ENCODE results near the gene RAB6A. TPM values are rescaled to one million over a fixed set of nuclear protein-coding genes. Genes with fewer than 3 reads are reported as not detected.

The RAB6A gene
- total RNA-seq, 2 donors from 2014 or later, result 179 to 247 TPM

DNA sequence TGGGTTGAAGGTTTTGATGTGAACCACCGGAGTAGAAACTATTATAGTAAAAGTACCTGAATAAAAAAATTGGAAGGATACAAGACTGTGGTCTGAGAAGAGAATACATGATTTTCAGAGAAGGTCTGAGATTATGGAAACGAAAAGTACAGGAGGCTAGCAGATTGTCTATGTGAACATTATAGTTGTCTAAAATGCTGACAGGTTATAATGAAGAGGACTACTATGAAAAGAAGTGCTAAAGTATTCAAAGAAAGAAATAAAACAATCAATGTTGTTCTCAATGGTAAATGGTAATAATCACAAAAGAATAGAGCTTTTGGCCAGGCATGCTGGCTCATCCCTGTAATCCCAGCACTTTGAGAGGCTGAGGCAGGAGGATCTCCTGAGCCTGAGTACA lies 34.0 kb downstream of the RAB6A start:
- H3K27ac ChIP-seq, result no peak overlapping the region
- H3K36me3 ChIP-seq, result no peaks in the 10 kb centered on the region
- TF ChIP-seq, protein P1, sequence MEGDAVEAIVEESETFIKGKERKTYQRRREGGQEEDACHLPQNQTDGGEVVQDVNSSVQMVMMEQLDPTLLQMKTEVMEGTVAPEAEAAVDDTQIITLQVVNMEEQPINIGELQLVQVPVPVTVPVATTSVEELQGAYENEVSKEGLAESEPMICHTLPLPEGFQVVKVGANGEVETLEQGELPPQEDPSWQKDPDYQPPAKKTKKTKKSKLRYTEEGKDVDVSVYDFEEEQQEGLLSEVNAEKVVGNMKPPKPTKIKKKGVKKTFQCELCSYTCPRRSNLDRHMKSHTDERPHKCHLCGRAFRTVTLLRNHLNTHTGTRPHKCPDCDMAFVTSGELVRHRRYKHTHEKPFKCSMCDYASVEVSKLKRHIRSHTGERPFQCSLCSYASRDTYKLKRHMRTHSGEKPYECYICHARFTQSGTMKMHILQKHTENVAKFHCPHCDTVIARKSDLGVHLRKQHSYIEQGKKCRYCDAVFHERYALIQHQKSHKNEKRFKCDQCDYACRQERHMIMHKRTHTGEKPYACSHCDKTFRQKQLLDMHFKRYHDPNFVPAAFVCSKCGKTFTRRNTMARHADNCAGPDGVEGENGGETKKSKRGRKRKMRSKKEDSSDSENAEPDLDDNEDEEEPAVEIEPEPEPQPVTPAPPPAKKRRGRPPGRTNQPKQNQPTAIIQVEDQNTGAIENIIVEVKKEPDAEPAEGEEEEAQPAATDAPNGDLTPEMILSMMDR (IDR thresholded peaks at IDR 0.05), result no peak
- no peaks in the 10 kb centered on the region for H3K27me3 ChIP-seq (replicated peaks; ENCODE audit: insufficient read depth)
- H3K4me3 ChIP-seq, result no peak overlapping the region
- ATAC-seq (ENCODE audit: insufficient number of reproducible peaks, low FRiP score, low read depth) (no peak), DNase-seq (ENCODE audit: low spot score) (no peak)
- no peaks in the 10 kb centered on the region for H3K4me1 ChIP-seq (ENCODE audit: control insufficient read depth in 1 of 2, low read depth in 2 of 2)
- no peaks in the 10 kb centered on the region for H3K9me3 ChIP-seq

DNA sequence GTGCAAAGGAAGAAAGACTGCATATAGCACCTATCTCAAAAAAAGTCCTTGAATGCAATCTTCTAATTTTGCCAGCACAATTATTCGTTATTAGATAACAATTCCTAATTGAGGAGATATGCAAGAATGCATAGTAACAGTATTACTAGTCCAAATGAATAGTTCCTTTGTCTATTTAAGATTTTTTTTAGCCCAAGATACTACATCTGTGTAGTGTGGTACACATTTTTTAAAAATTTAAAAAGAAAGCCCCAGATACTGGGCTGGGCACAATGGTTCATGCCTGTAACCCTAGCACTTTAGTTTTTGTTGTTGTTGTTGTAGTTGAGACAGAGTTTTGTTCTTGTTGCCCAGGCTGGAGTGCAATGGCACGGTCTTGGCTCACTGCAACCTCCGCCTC lies 43.7 kb downstream of the RAB6A start:
- Histone ChIP-seq H3K27me3 (replicated peaks; ENCODE audit: insufficient read depth) (no peaks in the 10 kb centered on the region), H3K9me3 (no peaks in the 10 kb centered on the region), H3K27ac (no peak overlapping the region), H3K36me3 (peaks cover 10% of the 10 kb centered on the region), H3K4me1 (ENCODE audit: control insufficient read depth in 1 of 2, low read depth in 2 of 2) (peaks cover 0 to 3% of the 10 kb centered on the region in 2 donors), H3K4me3 (no peak overlapping the region)
- DNase-seq (ENCODE audit: low spot score), result no peak
- TF ChIP-seq, protein P1 (IDR thresholded peaks at IDR 0.05), result no peak
- no peak for ATAC-seq (ENCODE audit: insufficient number of reproducible peaks, low FRiP score, low read depth)

DNA sequence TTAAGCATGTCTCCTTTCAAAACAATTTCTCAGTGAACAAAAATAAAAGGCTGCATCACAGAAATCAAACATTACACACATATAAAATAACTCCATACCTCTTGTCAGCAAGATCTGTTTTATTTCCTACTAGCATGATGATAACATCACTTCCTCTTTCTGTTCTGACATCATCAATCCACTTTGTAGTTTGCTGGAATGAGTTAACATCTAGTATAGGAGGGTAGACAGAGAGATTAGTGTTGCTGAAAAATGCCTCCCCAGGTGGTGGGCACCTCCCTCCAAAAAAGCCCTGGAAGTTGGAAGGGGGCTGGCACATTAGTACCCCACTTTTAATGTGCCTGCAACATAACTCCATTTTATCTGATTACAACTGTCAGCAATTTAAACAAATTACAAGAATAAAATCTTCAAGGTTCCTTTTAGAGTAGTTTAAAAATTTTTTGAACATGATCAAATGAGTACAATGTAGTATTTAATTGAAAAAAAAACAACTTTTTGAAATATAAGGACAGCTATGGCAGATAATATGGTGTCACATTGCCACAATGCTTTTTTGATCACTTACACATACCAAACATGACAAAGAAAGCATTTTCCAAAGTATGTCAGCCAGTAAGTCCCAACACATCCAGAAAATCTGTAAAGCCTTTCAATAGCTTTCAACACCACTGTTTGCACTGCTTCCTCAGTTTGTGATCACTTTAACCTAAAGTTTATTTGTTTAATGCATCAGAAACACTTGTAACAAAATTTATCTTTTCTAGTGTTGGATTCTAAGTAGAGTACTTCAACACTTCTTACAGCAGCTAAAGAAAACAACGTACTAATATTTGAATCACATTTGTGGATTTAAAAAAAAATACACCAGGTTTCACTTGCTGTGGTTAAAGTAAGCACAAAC lies 44.5 kb downstream of the RAB6A start:
- Histone ChIP-seq H3K9me3 (no peaks in the 10 kb centered on the region), H3K27ac (no peak overlapping the region), H3K4me1 (ENCODE audit: control insufficient read depth in 1 of 2, low read depth in 2 of 2) (peaks cover 0 to 3% of the 10 kb centered on the region in 2 donors), H3K27me3 (replicated peaks; ENCODE audit: insufficient read depth) (no peaks in the 10 kb centered on the region), H3K4me3 (no peak overlapping the region), H3K36me3 (peaks cover 10% of the 10 kb centered on the region)
- TF ChIP-seq, protein P1 (IDR thresholded peaks at IDR 0.05), result no peak
- no peak for ATAC-seq (ENCODE audit: insufficient number of reproducible peaks, low FRiP score, low read depth)
- no peak for DNase-seq (ENCODE audit: low spot score)

DNA sequence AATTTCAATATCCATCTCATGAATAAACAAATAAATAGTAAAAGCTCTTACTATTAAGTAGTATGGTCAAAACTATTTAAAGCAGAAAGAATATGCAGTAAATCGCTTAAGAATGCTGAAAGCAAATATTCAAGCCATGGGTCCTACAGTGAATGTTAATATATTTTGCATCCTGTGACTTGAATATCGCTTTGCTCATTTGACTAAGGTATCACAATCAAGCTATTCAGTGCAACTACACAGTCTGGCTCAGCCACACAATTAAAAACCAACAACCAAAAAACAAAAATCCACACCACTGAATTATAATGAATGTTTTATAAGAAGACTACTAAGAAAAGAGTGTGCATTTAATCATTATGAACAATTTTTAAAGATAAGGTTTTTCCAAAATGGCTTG lies 45.3 kb downstream of the RAB6A start:
- DNase-seq (ENCODE audit: low spot score) (no peak), ATAC-seq (ENCODE audit: insufficient number of reproducible peaks, low FRiP score, low read depth) (no peak)
- H3K4me1 ChIP-seq (ENCODE audit: control insufficient read depth in 1 of 2, low read depth in 2 of 2), result peaks cover 0 to 3% of the 10 kb centered on the region in 2 donors
- peaks cover 17% of the 10 kb centered on the region for H3K36me3 ChIP-seq
- no peaks in the 10 kb centered on the region for H3K27me3 ChIP-seq (replicated peaks; ENCODE audit: insufficient read depth)
- no peak overlapping the region for H3K4me3 ChIP-seq
- TF ChIP-seq, protein P1 (IDR thresholded peaks at IDR 0.05), result no peak
- H3K9me3 ChIP-seq, result no peaks in the 10 kb centered on the region
- no peak overlapping the region for H3K27ac ChIP-seq

DNA sequence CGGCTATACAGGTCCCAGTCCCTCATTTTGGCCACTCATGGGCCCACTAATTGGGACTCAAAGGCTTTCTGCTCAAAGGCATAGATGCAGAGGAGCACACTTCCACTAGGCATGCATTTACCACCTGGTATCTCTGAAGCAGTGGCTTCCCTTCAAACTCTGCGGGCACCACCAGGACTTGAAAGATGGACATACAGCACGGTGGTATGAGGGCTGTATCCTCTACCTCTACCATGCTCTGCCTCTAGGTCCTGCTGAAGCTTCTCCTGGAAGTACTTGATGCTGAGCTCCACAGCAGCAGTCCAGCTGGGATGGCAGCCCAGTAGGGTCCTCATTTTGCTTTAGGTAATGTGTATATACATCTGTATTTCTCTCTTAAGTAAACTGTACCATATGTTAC lies 49.9 kb downstream of the RAB6A start:
- no peaks in the 10 kb centered on the region for H3K27me3 ChIP-seq (replicated peaks; ENCODE audit: insufficient read depth)
- peaks cover 18% of the 10 kb centered on the region for H3K36me3 ChIP-seq
- ATAC-seq (ENCODE audit: insufficient number of reproducible peaks, low FRiP score, low read depth) (no peak), DNase-seq (ENCODE audit: low spot score) (no peak)
- no peak overlapping the region for H3K4me3 ChIP-seq
- TF ChIP-seq, protein P1 (IDR thresholded peaks at IDR 0.05), result no peak
- no peaks in the 10 kb centered on the region for H3K4me1 ChIP-seq (ENCODE audit: control insufficient read depth in 1 of 2, low read depth in 2 of 2)
- no peak overlapping the region for H3K27ac ChIP-seq
- no peaks in the 10 kb centered on the region for H3K9me3 ChIP-seq
